ENCODE data around the gene ZBED4. TPM values are rescaled to one million over a fixed set of nuclear protein-coding genes. Genes with fewer than 3 reads are reported as not detected.

ZBED4 gene
- total RNA-seq, 1 donor from 2014 or later = 22.7 TPM

DNA sequence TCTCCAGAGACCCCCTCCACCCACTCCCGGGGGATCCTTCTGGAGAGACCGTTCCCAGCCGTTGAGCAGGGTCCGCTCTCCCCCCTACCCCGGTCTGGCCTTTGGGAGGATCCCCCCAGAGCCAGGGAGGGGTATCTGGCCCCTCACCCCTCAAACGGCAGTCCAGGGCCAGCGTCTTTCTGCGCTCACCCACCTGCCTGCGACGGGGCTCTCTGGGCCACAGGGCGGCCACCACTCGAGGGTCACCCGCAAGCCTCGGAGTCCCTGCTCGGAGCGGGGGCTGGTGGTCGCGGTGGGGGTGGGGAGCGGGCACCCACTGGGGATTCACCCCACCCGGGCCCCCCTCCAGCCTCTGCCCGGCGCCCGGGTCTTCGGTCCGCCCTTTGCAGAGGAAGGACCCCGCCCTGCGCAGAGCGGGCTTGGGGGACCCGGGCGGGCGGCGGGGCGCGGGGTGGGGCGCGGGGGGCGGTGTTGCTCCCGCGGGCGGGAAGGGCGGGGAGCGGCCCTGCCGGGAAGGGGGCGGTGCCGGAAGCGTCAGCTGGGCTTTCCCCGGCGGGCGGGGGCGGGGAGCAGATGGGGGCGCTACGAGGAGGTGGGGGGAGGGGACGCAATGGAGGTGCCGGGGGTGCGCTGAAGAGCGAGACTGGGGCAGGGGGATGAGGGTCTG lies 81.4 kb downstream of the ZBED4 start:
- no peaks in the 10 kb centered on the region for H3K79me2 ChIP-seq (ENCODE audit: insufficient read depth, low read length)
- no peaks in the 10 kb centered on the region for H3K4me1 Mint-ChIP-seq (ENCODE audit: low read depth, unreplicated experiment)
- H3K36me3 Mint-ChIP-seq (ENCODE audit: low read depth, unreplicated experiment) = no peaks in the 10 kb centered on the region
- H3K27me3 Mint-ChIP-seq (ENCODE audit: low read depth, unreplicated experiment) = peaks cover 12% of the 10 kb centered on the region
- H2AFZ ChIP-seq (ENCODE audit: low read depth, low read length) = no peak overlapping the region
- FAIRE-seq = no peak
- H3K27me3 ChIP-seq (ENCODE audit: insufficient read depth, low read length) = no peaks in the 10 kb centered on the region
- H3K9me3 ChIP-seq (ENCODE audit: insufficient read depth, low read depth, low read length) = no peaks in the 10 kb centered on the region
- H4K20me1 ChIP-seq (ENCODE audit: insufficient read depth, low read length) = no peaks in the 10 kb centered on the region
- peak overlapping the region; percentile 62 for H3K4me2 ChIP-seq (ENCODE audit: low read length)
- peaks cover 18% of the 10 kb centered on the region for H3K4me1 ChIP-seq (ENCODE audit: insufficient read depth, low read length)
- H3K27ac ChIP-seq (ENCODE audit: low read depth, low read length) = no peak overlapping the region
- TF ChIP-seq EZH2 (IDR thresholded peaks at IDR 0.05; ENCODE audit: insufficient read depth, low read length) = no peak
- TF ChIP-seq, protein P1, sequence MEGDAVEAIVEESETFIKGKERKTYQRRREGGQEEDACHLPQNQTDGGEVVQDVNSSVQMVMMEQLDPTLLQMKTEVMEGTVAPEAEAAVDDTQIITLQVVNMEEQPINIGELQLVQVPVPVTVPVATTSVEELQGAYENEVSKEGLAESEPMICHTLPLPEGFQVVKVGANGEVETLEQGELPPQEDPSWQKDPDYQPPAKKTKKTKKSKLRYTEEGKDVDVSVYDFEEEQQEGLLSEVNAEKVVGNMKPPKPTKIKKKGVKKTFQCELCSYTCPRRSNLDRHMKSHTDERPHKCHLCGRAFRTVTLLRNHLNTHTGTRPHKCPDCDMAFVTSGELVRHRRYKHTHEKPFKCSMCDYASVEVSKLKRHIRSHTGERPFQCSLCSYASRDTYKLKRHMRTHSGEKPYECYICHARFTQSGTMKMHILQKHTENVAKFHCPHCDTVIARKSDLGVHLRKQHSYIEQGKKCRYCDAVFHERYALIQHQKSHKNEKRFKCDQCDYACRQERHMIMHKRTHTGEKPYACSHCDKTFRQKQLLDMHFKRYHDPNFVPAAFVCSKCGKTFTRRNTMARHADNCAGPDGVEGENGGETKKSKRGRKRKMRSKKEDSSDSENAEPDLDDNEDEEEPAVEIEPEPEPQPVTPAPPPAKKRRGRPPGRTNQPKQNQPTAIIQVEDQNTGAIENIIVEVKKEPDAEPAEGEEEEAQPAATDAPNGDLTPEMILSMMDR (IDR thresholded peaks at IDR 0.05; ENCODE audit: insufficient read depth, low read depth, low read length) = no peak
- H3K36me3 ChIP-seq (ENCODE audit: insufficient read depth, low read length) = no peaks in the 10 kb centered on the region
- DNase-seq (ENCODE audit: low read depth) = no peak
- H3K4me3 Mint-ChIP-seq (ENCODE audit: unreplicated experiment) = no peak overlapping the region
- peaks cover 5% of the 10 kb centered on the region for H3K9me3 Mint-ChIP-seq (ENCODE audit: unreplicated experiment)
- no peak overlapping the region for H3K4me3 ChIP-seq (ENCODE audit: insufficient read depth, low read depth, low read length)
- H3K9ac ChIP-seq (ENCODE audit: low read length) = no peak overlapping the region
- no peak overlapping the region for H3K27ac Mint-ChIP-seq (ENCODE audit: unreplicated experiment)

DNA sequence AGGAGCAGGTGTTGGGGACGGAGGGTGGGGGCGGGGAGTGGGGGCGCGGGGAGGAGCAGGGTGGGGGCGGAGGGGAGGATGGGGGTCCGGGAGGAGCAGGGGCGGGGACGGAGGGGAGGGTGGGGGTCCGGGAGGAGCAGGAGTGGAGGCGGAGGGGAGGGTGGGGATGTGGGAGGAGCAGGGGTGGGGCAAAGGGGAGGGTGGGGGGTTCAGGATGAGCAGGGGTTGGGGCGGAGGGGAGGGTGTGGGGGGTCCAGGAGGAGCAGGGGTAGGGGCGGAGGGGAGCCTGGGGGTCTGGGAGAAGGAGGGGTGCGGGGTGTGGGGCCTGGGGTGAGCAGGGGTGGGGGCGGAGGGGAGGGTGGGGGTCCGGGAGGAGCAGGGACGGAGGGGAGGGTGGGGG lies 81.9 kb downstream of the ZBED4 start:
- Mint-ChIP-seq H3K9me3 (ENCODE audit: unreplicated experiment) (peaks cover 5% of the 10 kb centered on the region), H3K27ac (ENCODE audit: unreplicated experiment) (no peak overlapping the region), H3K4me1 (ENCODE audit: low read depth, unreplicated experiment) (no peaks in the 10 kb centered on the region), H3K27me3 (ENCODE audit: low read depth, unreplicated experiment) (peaks cover 7% of the 10 kb centered on the region), H3K36me3 (ENCODE audit: low read depth, unreplicated experiment) (no peaks in the 10 kb centered on the region), H3K4me3 (ENCODE audit: unreplicated experiment) (no peak overlapping the region)
- Histone ChIP-seq H3K36me3 (ENCODE audit: insufficient read depth, low read length) (no peaks in the 10 kb centered on the region), H2AFZ (ENCODE audit: low read depth, low read length) (no peak overlapping the region), H3K4me2 (ENCODE audit: low read length) (no peak overlapping the region), H3K27me3 (ENCODE audit: insufficient read depth, low read length) (no peaks in the 10 kb centered on the region), H3K27ac (ENCODE audit: low read depth, low read length) (no peak overlapping the region), H3K79me2 (ENCODE audit: insufficient read depth, low read length) (no peaks in the 10 kb centered on the region), H3K4me1 (ENCODE audit: insufficient read depth, low read length) (peaks cover 18% of the 10 kb centered on the region), H3K4me3 (ENCODE audit: insufficient read depth, low read depth, low read length) (no peak overlapping the region), H3K9me3 (ENCODE audit: insufficient read depth, low read depth, low read length) (no peaks in the 10 kb centered on the region), H4K20me1 (ENCODE audit: insufficient read depth, low read length) (no peaks in the 10 kb centered on the region), H3K9ac (ENCODE audit: low read length) (no peak overlapping the region)
- no peak for FAIRE-seq
- TF ChIP-seq EZH2 (IDR thresholded peaks at IDR 0.05; ENCODE audit: insufficient read depth, low read length) = no peak
- TF ChIP-seq, protein P1 (IDR thresholded peaks at IDR 0.05; ENCODE audit: insufficient read depth, low read depth, low read length) = no peak
- DNase-seq (ENCODE audit: low read depth) = no peak

All from astrocyte (in vitro differentiated cells and primary cell).